ENCODE measurements around the gene PLXNC1. TPM values are rescaled to one million over a fixed set of nuclear protein-coding genes. Genes with fewer than 3 reads are reported as not detected.
A peak's percentile ranks its signal among the peaks of the same experiment; 100 is the strongest.

The PLXNC1 gene
- total and polyA plus RNA-seq, 9 of the 15 experiments (the other 6 are each of a cell fraction or from before 2014, with no cell fraction given): 0.08 to 0.87 (median 0.28) TPM

GRCh38 chr12:94320109-94320508, 171.7 kb downstream of the PLXNC1 start:
- in situ Hi-C loops (cut with MboI): no loop called here
- ATAC-seq: no peak
- Histone ChIP-seq H3K79me2 (ENCODE audit: control insufficient read depth, insufficient read depth, low read length) (no peaks in the 10 kb centered on the region), H3K27ac (ENCODE audit: extremely low read depth, low read depth, low read length) (no peak overlapping the region), H3K36me3 (ENCODE audit: control insufficient read depth, insufficient read depth, low read length) (peaks cover 22% of the 10 kb centered on the region; the same call in 2 of the 3 replicates), H3K4me1 (replicated peaks in 1 of 2; ENCODE audit: control insufficient read depth in 2 of 2, insufficient read depth in 2 of 2, low read length in 2 of 2) (no peaks in the 10 kb centered on the region), H2AFZ (ENCODE audit: low read depth, low read length) (no peak overlapping the region), H4K20me1 (replicated peaks; ENCODE audit: control insufficient read depth, insufficient read depth, low read length) (no peaks in the 10 kb centered on the region), H3K9me3 (replicated peaks; ENCODE audit: control insufficient read depth, insufficient read depth, low read depth, low read length) (peaks cover 11% of the 10 kb centered on the region), H3K27me3 (ENCODE audit: control insufficient read depth in 2 of 2, insufficient read depth in 2 of 2, low read length in 2 of 2) (no peaks in the 10 kb centered on the region), H3K9ac (ENCODE audit: insufficient read depth in 1 of 2, low read depth in 2 of 2, low read length in 2 of 2) (no peak overlapping the region), H3K4me2 (ENCODE audit: insufficient read depth, low read length) (no peak overlapping the region), H3K9me1 (ENCODE audit: control insufficient read depth, insufficient read depth, low read length) (no peaks in the 10 kb centered on the region), H3K4me3 (no peak overlapping the region)
- TF ChIP-seq NR2C1 (IDR thresholded peaks at IDR 0.05) (no peak), NR2C1 (tag; IDR thresholded peaks at IDR 0.05) (no peak), KAT7 (CRISPR knock-in tag; IDR thresholded peaks at IDR 0.05; ENCODE audit: borderline replicate concordance) (no peak), L3MBTL2 (IDR thresholded peaks at IDR 0.05) (no peak), ZNF57 (CRISPR knock-in tag; IDR thresholded peaks at IDR 0.05) (no peak), KDM2B (CRISPR knock-in tag; IDR thresholded peaks at IDR 0.05) (no peak), CBX3 (IDR thresholded peaks at IDR 0.05; ENCODE audit: borderline replicate concordance in 1 of 2, low read length in 2 of 2) (0 out of 3 replicates have a peak, but pooled peaks of 1 of the 2 experiments have one; percentile 8)
- intact Hi-C loops (cut with micrococcal nuclease): no loop called here
- FAIRE-seq: no peak
- BruUV-seq (replicated peaks): no TSS peak
- ChIA-PET CTCF (ENCODE audit: low intra/inter-chr PET ratio) (no interaction called here), POLR2A (no interaction called here)
- DNase-seq (ENCODE audit: extremely low read depth in 1 of 4, low spot score in 3 of 4): no peak

DNA sequence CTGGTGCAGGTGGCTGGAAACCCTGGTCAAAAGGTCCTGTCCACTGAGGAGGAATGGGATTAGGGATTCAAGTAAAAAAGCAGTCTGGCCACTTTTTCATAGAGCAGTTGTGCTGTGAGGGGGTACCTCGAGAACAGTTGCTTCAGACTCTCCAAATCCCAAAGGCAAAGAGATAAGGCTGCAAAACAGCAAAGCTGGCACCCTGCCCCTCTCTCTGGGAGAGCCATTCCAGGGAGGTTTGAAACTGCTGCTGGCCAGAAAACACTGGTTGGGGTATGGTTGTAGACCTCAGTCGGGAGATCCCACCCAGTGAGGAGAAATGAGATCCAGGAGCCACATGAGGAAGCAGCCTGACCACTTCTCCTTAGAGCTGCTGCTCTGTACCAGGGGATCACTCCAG, 174.0 kb downstream of the PLXNC1 start:
- Histone ChIP-seq H3K4me3 (no peak overlapping the region), H3K9me3 (replicated peaks; ENCODE audit: control insufficient read depth, insufficient read depth, low read depth, low read length) (peaks cover 11% of the 10 kb centered on the region), H3K4me2 (ENCODE audit: insufficient read depth, low read length) (no peak overlapping the region), H3K36me3 (ENCODE audit: control insufficient read depth, insufficient read depth, low read length) (peaks cover 37% of the 10 kb centered on the region), H3K9me1 (ENCODE audit: control insufficient read depth, insufficient read depth, low read length) (no peaks in the 10 kb centered on the region), H3K9ac (ENCODE audit: insufficient read depth in 1 of 2, low read depth in 2 of 2, low read length in 2 of 2) (no peak overlapping the region), H2AFZ (ENCODE audit: low read depth, low read length) (no peak overlapping the region), H3K79me2 (ENCODE audit: control insufficient read depth, insufficient read depth, low read length) (no peaks in the 10 kb centered on the region), H3K27ac (ENCODE audit: extremely low read depth, low read depth, low read length) (no peak overlapping the region), H3K27me3 (ENCODE audit: control insufficient read depth in 2 of 2, insufficient read depth in 2 of 2, low read length in 2 of 2) (no peaks in the 10 kb centered on the region), H3K4me1 (replicated peaks in 1 of 2; ENCODE audit: control insufficient read depth in 2 of 2, insufficient read depth in 2 of 2, low read length in 2 of 2) (no peaks in the 10 kb centered on the region), H4K20me1 (replicated peaks; ENCODE audit: control insufficient read depth, insufficient read depth, low read length) (no peaks in the 10 kb centered on the region)
- FAIRE-seq (no peak), DNase-seq (ENCODE audit: extremely low read depth in 1 of 4, low spot score in 3 of 4) (no peak), ATAC-seq (no peak)
- in situ Hi-C loops (cut with MboI) (no loop called here), intact Hi-C loops (cut with micrococcal nuclease) (no loop called here)
- CTCF ChIA-PET (ENCODE audit: low intra/inter-chr PET ratio): no interaction called here
- no TSS peak for BruUV-seq (replicated peaks)
- POLR2A ChIA-PET: no interaction called here
- WGBS (ENCODE audit: insufficient coverage, low coverage, missing lambda C conversion rate): 90% methylated on average over 2 of the region's 2 CpGs
- TF ChIP-seq TFAP4 (CRISPR knock-in tag; IDR thresholded peaks at IDR 0.05; ENCODE audit: borderline replicate concordance) (no peak), LCOR (CRISPR knock-in tag; IDR thresholded peaks at IDR 0.05) (no peak), C11orf30 (IDR thresholded peaks at IDR 0.05; ENCODE audit: low read depth) (no peak), HDAC3 (IDR thresholded peaks at IDR 0.05; ENCODE audit: borderline replicate concordance, partially characterized antibody) (no peak), ZNF584 (CRISPR knock-in tag; IDR thresholded peaks at IDR 0.05; ENCODE audit: low read depth) (no peak), BCL6 (CRISPR knock-in tag; IDR thresholded peaks at IDR 0.05) (no peak), TAL1 (IDR thresholded peaks at IDR 0.05) (no peak), CREM (IDR thresholded peaks at IDR 0.05; ENCODE audit: low read depth) (no peak), RBM34 (IDR thresholded peaks at IDR 0.05; ENCODE audit: borderline replicate concordance, insufficient read depth, low read length) (no peak), ZC3H4 (CRISPR knock-in tag; IDR thresholded peaks at IDR 0.05; ENCODE audit: borderline replicate concordance) (no peak)
- TF ChIP-seq, protein P1, sequence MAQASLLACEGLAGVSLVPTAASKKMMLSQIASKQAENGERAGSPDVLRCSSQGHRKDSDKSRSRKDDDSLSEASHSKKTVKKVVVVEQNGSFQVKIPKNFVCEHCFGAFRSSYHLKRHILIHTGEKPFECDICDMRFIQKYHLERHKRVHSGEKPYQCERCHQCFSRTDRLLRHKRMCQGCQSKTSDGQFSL (CRISPR knock-in tag; IDR thresholded peaks at IDR 0.05): no peak
- TF ChIP-seq, protein P1 (tag; IDR thresholded peaks at IDR 0.05): no peak

All from K562 (cell line).